HG02840 (cell line): ENCODE data around the gene ASTN2.

ENCODE experiments used
- ATAC-seq: cut with Tn5 transposase; IDR thresholded peaks from one replicate; pipeline ENCODE4 v1.9.1; 2021; ENCODE audit warnings: mild to moderate bottlenecking, moderate library complexity, moderate number of reproducible peaks; ENCODE audit not compliant: unreplicated experiment, low FRiP score

Gene ASTN2

GRCh38 chr9:117258184-117258866 is 156.5 kb downstream of the ASTN2 start:
- no peak for ATAC-seq

- ATAC-seq, result no peak
Measured at GRCh38 chr9:117253261-117253660, 161.6 kb downstream of the ASTN2 start.

- no peak for ATAC-seq
Measured at GRCh38 chr9:117250610-117251215, 164.1 kb downstream of the ASTN2 start.

GRCh38 chr9:117249799-117250198 is 165.1 kb downstream of the ASTN2 start:
- ATAC-seq, result no peak

GRCh38 chr9:117247266-117247665 is 167.6 kb downstream of the ASTN2 start:
- no peak for ATAC-seq

- ATAC-seq, result no peak
Measured at GRCh38 chr9:117245175-117245829, 169.6 kb downstream of the ASTN2 start.

GRCh38 chr9:117242082-117242481 is 172.8 kb downstream of the ASTN2 start:
- ATAC-seq, result no peak

GRCh38 chr9:117239428-117239827 is 175.4 kb downstream of the ASTN2 start:
- ATAC-seq, result no peak

- ATAC-seq, result no peak
Measured at GRCh38 chr9:117234103-117234502, 180.8 kb downstream of the ASTN2 start.

GRCh38 chr9:117233016-117233415 is 181.8 kb downstream of the ASTN2 start:
- ATAC-seq, result no peak

- no peak for ATAC-seq
Measured at GRCh38 chr9:117232281-117232680, 182.6 kb downstream of the ASTN2 start.

- ATAC-seq, result no peak
Measured at GRCh38 chr9:117231012-117231411, 183.8 kb downstream of the ASTN2 start.

- ATAC-seq, result no peak
Measured at GRCh38 chr9:117224695-117225094, 190.2 kb downstream of the ASTN2 start.

- ATAC-seq, result no peak
Measured at GRCh38 chr9:117218951-117219350, 195.9 kb downstream of the ASTN2 start.

- no peak for ATAC-seq
Measured at GRCh38 chr9:117214416-117214815, 200.4 kb downstream of the ASTN2 start.

GRCh38 chr9:117211280-117211679 is 203.6 kb downstream of the ASTN2 start:
- ATAC-seq, result no peak

- ATAC-seq, result no peak
Measured at GRCh38 chr9:117205806-117206205, 209.1 kb downstream of the ASTN2 start.

- no peak for ATAC-seq
Measured at GRCh38 chr9:117204971-117205370, 209.9 kb downstream of the ASTN2 start.

GRCh38 chr9:117191504-117192261 is 223.2 kb downstream of the ASTN2 start:
- ATAC-seq, result no peak

GRCh38 chr9:117189121-117189520 is 225.7 kb downstream of the ASTN2 start:
- no peak for ATAC-seq

- no peak for ATAC-seq
Measured at GRCh38 chr9:117188394-117188793, 226.5 kb downstream of the ASTN2 start.
